PC-3 (cell line): ENCODE results near the gene PUS7L. TPM values are rescaled to one million over a fixed set of nuclear protein-coding genes. Genes with fewer than 3 reads are reported as not detected.
A peak's percentile ranks its signal among the peaks of the same experiment; 100 is the strongest.

Experiments used
- ATAC-seq: fragments of 200-7000 bp; cut with Tn5 transposase; 2 replicates; pipeline ENCODE4 v1.9.1; 2020; ENCODE audit warnings: mild to moderate bottlenecking, moderate library complexity
- Bru-seq: library from RNA; stranded (reverse); fragments of 400-500 nt; gene quantifications from one replicate; lab custom pipeline; 2021; lab: Mats Ljungman, UMichigan
- BruChase-seq, 2 experiments: library from RNA; stranded (reverse); fragments of 400-500 nt; gene quantifications; one replicate each; lab custom pipeline; 2021; lab: Mats Ljungman, UMichigan
- BruUV-seq: library from RNA; stranded (reverse); fragments of 400-500 nt; replicated peaks from 2 replicates; lab custom pipeline; 2021; lab: Mats Ljungman, UMichigan
- CTCF ChIA-PET: fragments of 300-600 bp; sonication (Branson Sonifier 250); formaldehyde crosslinking; loops from one replicate; lab custom pipeline; 2022; ENCODE audit warnings: antibody characterized with exemption; lab: Charles Lee
- POLR2A ChIA-PET: fragments of 300-600 bp; sonication (Branson Sonifier 250); formaldehyde crosslinking; loops from one replicate; lab custom pipeline; 2022; ENCODE audit warnings: antibody characterized with exemption; ENCODE audit not compliant: unreplicated experiment; lab: Charles Lee
- DNase-seq: peaks from one replicate; pipeline ENCODE4 v3.0.0-alpha.2; 2015
- H2AFZ ChIP-seq: fragments of 300-600 bp; sonication (generic); 2 replicates; pipeline ENCODE4 v1.6.0; 2016; ENCODE audit warnings: antibody characterized with exemption, low read length
- H3F3A ChIP-seq: fragments of 300-600 bp; sonication (generic); one replicate; pipeline ENCODE4 v1.6.0; 2017; ENCODE audit warnings: antibody characterized with exemption, low read length, control low read depth, mild to moderate bottlenecking; ENCODE audit not compliant: unreplicated experiment
- H3K27ac ChIP-seq: fragments of 300-600 bp; sonication (generic); 2 replicates; pipeline ENCODE4 v1.5.1; 2016; ENCODE audit warnings: mild to moderate bottlenecking, low read length
- H3K27me3 ChIP-seq: fragments of 300-600 bp; sonication (generic); 2 replicates; pipeline ENCODE4 v1.6.1; 2016; ENCODE audit warnings: low read length, mixed read lengths
- H3K36me3 ChIP-seq: fragments of 300-600 bp; sonication (generic); 2 replicates; pipeline ENCODE4 v1.6.1; 2016; ENCODE audit warnings: low read depth, mixed run types, low read length, mixed read lengths
- H3K4me1 ChIP-seq: fragments of 300-600 bp; sonication (generic); 2 replicates; pipeline ENCODE4 v1.5.1; 2016; ENCODE audit warnings: low read length; ENCODE audit not compliant: insufficient read depth
- H3K4me2 ChIP-seq: fragments of 300-600 bp; sonication (generic); 2 replicates; pipeline ENCODE4 v1.6.0; 2016; ENCODE audit warnings: low read length
- H3K4me3 ChIP-seq: fragments of 300-600 bp; sonication (generic); 2 replicates; pipeline ENCODE4 v1.5.1; 2016; ENCODE audit warnings: mild to moderate bottlenecking, low read length, mixed read lengths
- H3K79me2 ChIP-seq: fragments of 300-600 bp; sonication (generic); 2 replicates; pipeline ENCODE4 v1.6.1; 2017; ENCODE audit warnings: low read length, mixed read lengths
- H3K9ac ChIP-seq: fragments of 300-600 bp; sonication (generic); 2 replicates; pipeline ENCODE4 v1.6.0; 2016; ENCODE audit warnings: mild to moderate bottlenecking, low read length
- H3K9me2 ChIP-seq: fragments of 300-600 bp; sonication (generic); replicated peaks from 2 replicates; pipeline ENCODE4 v1.6.1; 2016; ENCODE audit warnings: mixed run types, low read length, mixed read lengths
- H3K9me3 ChIP-seq: fragments of 300-600 bp; sonication (generic); 2 replicates; pipeline ENCODE4 v1.6.1; 2016; ENCODE audit warnings: low read length, mixed read lengths
- H4K20me1 ChIP-seq: fragments of 300-600 bp; sonication (generic); 2 replicates; pipeline ENCODE4 v1.6.1; 2016; ENCODE audit warnings: low read length, mixed read lengths
- CTCF ChIP-seq: fragments of 300-600 bp; sonication (generic); conservative IDR thresholded peaks from 2 replicates; pipeline ENCODE4 v1.5.1; 2017; ENCODE audit warnings: antibody characterized with exemption, low read depth, mild to moderate bottlenecking, low read length
- EZH2 ChIP-seq: fragments of 300-600 bp; sonication (generic); IDR thresholded peaks from one replicate; pipeline ENCODE4 v1.6.1; 2017; ENCODE audit warnings: antibody characterized with exemption, mild to moderate bottlenecking, low read length; ENCODE audit not compliant: unreplicated experiment
- EZH2phosphoT487 ChIP-seq: fragments of 300-600 bp; sonication (generic); IDR thresholded peaks from 2 replicates; pipeline ENCODE4 v1.6.1; 2018; ENCODE audit warnings: mild to moderate bottlenecking, antibody characterized with exemption, low read length, borderline replicate concordance
- intact Hi-C: fragments of 100-400 bp; cut with micrococcal nuclease; formaldehyde crosslinking; loops from 2 replicates; pipeline ENCODE4 v1.9.0; 2023
- long read RNA-seq: library from polyadenylated mRNA; unstranded; transcript quantifications from one replicate; pipeline ENCODE4 v2.0.0, GENCODE V29; 2021; ENCODE audit not compliant: unreplicated experiment
- total RNA-seq: library from RNA; depleted of rRNA; stranded (reverse); fragments of >200 nt; gene quantifications from 2 replicates; pipeline ENCODE4 v1.2.3, GENCODE V29; 2014; rRNA removed

PUS7L gene
- total RNA-seq (9.1 and 14.6 TPM in 2 replicates), Bru-seq, nascent RNA (percentile 77 among the genes with signal in this experiment), BruChase-seq, experiment 1, labeled RNA remaining after a 6-hour chase (percentile 79 among the genes with signal in this experiment), BruChase-seq, experiment 2, labeled RNA remaining after a 2-hour chase (percentile 79 among the genes with signal in this experiment)
- long read RNA-seq, full-length matches to known transcripts, result 6 of 19 reads
- long read RNA-seq, partial matches to known transcripts, result 10 of 19 reads
- long read RNA-seq, other reads (novel, unspliced or antisense), result 3 of 19 reads

GRCh38 chr12:43758728-43759563, at the start of gene PUS7L, which contains the start of gene IRAK4:
TSS of gene PUS7L (minus strand) at chr12:43758790. CDS start at chr12:43755245, 3,545 bp downstream.
TSS of gene IRAK4 (plus strand) at chr12:43758951. CDS start at chr12:43768112, 9,161 bp downstream.
- DNase-seq, result peak; percentile 99
- Histone ChIP-seq H3K27me3 (no peaks in the 10 kb centered on the region), H4K20me1 (no peaks in the 10 kb centered on the region), H2AFZ (peak within 1 kb of the TSS; percentile 99), H3K36me3 (peaks cover 10% of the 10 kb centered on the region), H3K4me3 (peak within 1 kb of the TSS; percentile 93), H3K4me1 (peaks cover 35% of the 10 kb centered on the region), H3K79me2 (peaks cover 47% of the 10 kb centered on the region), H3K9me2 (no peaks in the 10 kb centered on the region), H3K9me3 (no peaks in the 10 kb centered on the region), H3K27ac (peak within 1 kb of the TSS; percentile 60), H3K9ac (peak within 1 kb of the TSS; percentile 89), H3K4me2 (peak within 1 kb of the TSS; percentile 77), H3F3A (no peaks in the 10 kb centered on the region)
- peak; percentile 94 for ATAC-seq
- CTCF ChIA-PET, result interaction anchor here (0.6 to 1.0 kb wide), 2 partner anchors 124 to 353 kb away, joined by 3 read pairs; no protein-coding TSS in a partner anchor
- intact Hi-C loops, result loop anchor here (2.0 to 5.0 kb wide), 2 partner anchors 28 to 123 kb away; no protein-coding TSS in a partner anchor
- POLR2A ChIA-PET, result interaction anchor here (0.5 kb wide), 1 partner anchor 195 kb away, joined by 3 read pairs; no protein-coding TSS in a partner anchor
- TSS peak; percentile 78 for BruUV-seq
- peak; percentile 40 for TF ChIP-seq CTCF
- no peak for TF ChIP-seq EZH2phosphoT487

GRCh38 chr12:43807386-43807785, 48.8 kb upstream of the PUS7L start:
- ChIA-PET POLR2A (interaction anchor here (0.6 kb wide), 2 partner anchors 10 to 70 kb away, joined by 3 to 5 read pairs; no protein-coding TSS in a partner anchor), CTCF (no interaction called here)
- no peak overlapping the region for H3K27ac ChIP-seq
- no peak for TF ChIP-seq EZH2phosphoT487
- no peak for TF ChIP-seq CTCF
- no peak for TF ChIP-seq EZH2
- H3K27me3 ChIP-seq, result no peaks in the 10 kb centered on the region
- H3K4me1 ChIP-seq, result peaks cover 23% of the 10 kb centered on the region
- peaks cover 43% of the 10 kb centered on the region for H3K79me2 ChIP-seq
- H3K9me3 ChIP-seq, result no peaks in the 10 kb centered on the region
- no peak overlapping the region for H3K9ac ChIP-seq
- no peaks in the 10 kb centered on the region for H3F3A ChIP-seq
- intact Hi-C loops, result no loop called here
- BruUV-seq, result no TSS peak
- H3K4me2 ChIP-seq, result peak overlapping the region; percentile 96
- no peak for ATAC-seq
- H2AFZ ChIP-seq, result no peak overlapping the region
- peaks cover 8% of the 10 kb centered on the region; the same call in 1 of the 2 replicates for H3K36me3 ChIP-seq
- H3K9me2 ChIP-seq, result no peaks in the 10 kb centered on the region
- H4K20me1 ChIP-seq, result peaks cover 23% of the 10 kb centered on the region; the same call in 1 of the 2 replicates
- peak; percentile 14 for DNase-seq
- H3K4me3 ChIP-seq, result 0 out of 2 replicates have a peak overlapping the region, but pooled peaks have one; percentile 91
